Activated CD4-positive, CD25-positive, alpha-beta regulatory T cell (primary cell): ENCODE measurements around the gene PRR29.
"Not testable (repeated sequence)": the region's sequence is repeated elsewhere in the genome, so short reads cannot be mapped to it uniquely, and the experiment has no call there.

Experiments used
- DNase-seq, 4 experiments: peaks; one replicate each; lab custom pipeline; 2025; lab: John Stamatoyannopoulos, UW

The PRR29 gene

GRCh38 chr17:64015447-64015846 lies 17.3 kb downstream of the PRR29 start:
- DNase-seq: no peak

- DNase-seq: no peak
These were observed 18.2 kb downstream of the PRR29 start for GRCh38 chr17:64016231-64016784.

GRCh38 chr17:64016974-64017373 lies 18.8 kb downstream of the PRR29 start:
- no peak for DNase-seq

GRCh38 chr17:64017381-64017980 lies 19.3 kb downstream of the PRR29 start:
- DNase-seq: no peak

- DNase-seq: not testable (repeated sequence)
These were observed 21.4 kb downstream of the PRR29 start for GRCh38 chr17:64019551-64019961.

GRCh38 chr17:64020056-64020766 lies 22.1 kb downstream of the PRR29 start, which contains the start of gene ICAM2:
Gene ICAM2, minus strand, starts transcription at chr17:64020633. Its CDS starts 13,942 bp downstream, at chr17:64006691.
- DNase-seq: peak; percentile 46 to 77 (median 68)

GRCh38 chr17:64022611-64023063 lies 24.5 kb downstream of the PRR29 start:
- no peak for DNase-seq

- no peak for DNase-seq
These were observed 26.1 kb downstream of the PRR29 start for GRCh38 chr17:64024215-64024654.

GRCh38 chr17:64024781-64025731 lies 26.9 kb downstream of the PRR29 start:
- DNase-seq: peak in 1 of 4 experiments; percentile 19

- DNase-seq: peak; percentile 51 to 92 (median 83)
These were observed 27.7 kb downstream of the PRR29 start for GRCh38 chr17:64025732-64026294.

- DNase-seq: peak; percentile 33 to 61 (median 57)
These were observed 30.8 kb downstream of the PRR29 start for GRCh38 chr17:64028874-64029464.

- DNase-seq: no peak
These were observed 33.9 kb downstream of the PRR29 start for GRCh38 chr17:64032081-64032480.

GRCh38 chr17:64036198-64036922 lies 38.2 kb downstream of the PRR29 start:
- DNase-seq: no peak

- no peak for DNase-seq
These were observed 39.0 kb downstream of the PRR29 start for GRCh38 chr17:64037180-64037579.

- DNase-seq: no peak
These were observed 39.7 kb downstream of the PRR29 start for GRCh38 chr17:64037802-64038201.

- DNase-seq: no peak
These were observed 40.4 kb downstream of the PRR29 start for GRCh38 chr17:64038331-64039105.

GRCh38 chr17:64039106-64039400 lies 40.9 kb downstream of the PRR29 start:
- no peak for DNase-seq

- no peak for DNase-seq
These were observed 42.1 kb downstream of the PRR29 start for GRCh38 chr17:64040206-64040605.

- no peak for DNase-seq
These were observed 43.8 kb downstream of the PRR29 start for GRCh38 chr17:64041912-64042311.
